H7 (cell line): ENCODE measurements around the gene RHEB. TPM values are rescaled to one million over a fixed set of nuclear protein-coding genes. Genes with fewer than 3 reads are reported as not detected.

Experiments used
- DNase-seq: peaks from one replicate; pipeline ENCODE4 v3.0.0; 2012
- H3K27me3 ChIP-seq: 2 replicates; pipeline ENCODE4 v1.6.0; 2011; ENCODE audit warnings: mild to moderate bottlenecking, low read length; ENCODE audit not compliant: control insufficient read depth, insufficient read depth
- H3K36me3 ChIP-seq: replicated peaks from 2 replicates; pipeline ENCODE4 v1.5.1; 2011; ENCODE audit warnings: low read length; ENCODE audit not compliant: control insufficient read depth, insufficient read depth
- H3K4me3 ChIP-seq: 2 replicates; pipeline ENCODE4 v1.5.1; 2011; ENCODE audit warnings: low read depth, mild to moderate bottlenecking, control low read depth, low read length, moderate library complexity; ENCODE audit not compliant: insufficient read depth
- total RNA-seq: library from RNA; depleted of rRNA; stranded (reverse); fragments of >200 nt; shearing (Covaris generic); gene quantifications from 2 replicates; pipeline ENCODE4 v1.2.3, GENCODE V29; 2014; rRNA removed

The RHEB gene
- total RNA-seq = 119 and 128 TPM in 2 replicates

- DNase-seq = peak; percentile 97
- Histone ChIP-seq H3K27me3 (no peaks in the 10 kb centered on the region), H3K36me3 (no peaks in the 10 kb centered on the region), H3K4me3 (peak within 1 kb of the TSS; percentile 65)
Measured at GRCh38 chr7:151519765-151520418, at the start of gene RHEB. Gene RHEB (minus strand): TSS chr7:151519895. CDS start chr7:151519511, 384 bp downstream.

GRCh38 chr7:151566897-151567320, 47.2 kb upstream of the RHEB start:
- H3K27me3 ChIP-seq = no peaks in the 10 kb centered on the region
- no peaks in the 10 kb centered on the region for H3K36me3 ChIP-seq
- DNase-seq = peak; percentile 66
- H3K4me3 ChIP-seq = no peak overlapping the region

GRCh38 chr7:151565541-151565940, 45.8 kb upstream of the RHEB start:
- no peak overlapping the region for H3K4me3 ChIP-seq
- no peaks in the 10 kb centered on the region for H3K27me3 ChIP-seq
- H3K36me3 ChIP-seq = no peaks in the 10 kb centered on the region
- DNase-seq = no peak

- DNase-seq = no peak
- Histone ChIP-seq H3K36me3 (peaks cover 2% of the 10 kb centered on the region), H3K4me3 (no peak overlapping the region), H3K27me3 (no peaks in the 10 kb centered on the region)
Measured at GRCh38 chr7:151560243-151560642, 40.5 kb upstream of the RHEB start.

- no peaks in the 10 kb centered on the region for H3K27me3 ChIP-seq
- peaks cover 2% of the 10 kb centered on the region for H3K36me3 ChIP-seq
- no peak for DNase-seq
- H3K4me3 ChIP-seq = no peak overlapping the region
Measured at GRCh38 chr7:151559557-151560183, 40.0 kb upstream of the RHEB start.

- no peak for DNase-seq
Measured at GRCh38 chr7:151558575-151558974, 38.9 kb upstream of the RHEB start.

GRCh38 chr7:151556592-151556991, 36.9 kb upstream of the RHEB start:
- no peak for DNase-seq
- Histone ChIP-seq H3K4me3 (no peak overlapping the region), H3K27me3 (no peaks in the 10 kb centered on the region), H3K36me3 (peaks cover 2% of the 10 kb centered on the region)

More at GRCh38 chr7:151558575-151558974, 38.9 kb upstream of the RHEB start:
- no peaks in the 10 kb centered on the region for H3K27me3 ChIP-seq
- peaks cover 2% of the 10 kb centered on the region for H3K36me3 ChIP-seq
- no peak overlapping the region for H3K4me3 ChIP-seq

- H3K27me3 ChIP-seq = no peaks in the 10 kb centered on the region
- no peak overlapping the region for H3K4me3 ChIP-seq
- peaks cover 2% of the 10 kb centered on the region for H3K36me3 ChIP-seq
- DNase-seq = peak; percentile 56
Measured at GRCh38 chr7:151553356-151553755, 33.7 kb upstream of the RHEB start.

- Histone ChIP-seq H3K36me3 (no peaks in the 10 kb centered on the region), H3K4me3 (no peak overlapping the region), H3K27me3 (no peaks in the 10 kb centered on the region)
- DNase-seq = no peak
Measured at GRCh38 chr7:151552352-151553028, 32.8 kb upstream of the RHEB start.

- DNase-seq = no peak
- no peaks in the 10 kb centered on the region for H3K36me3 ChIP-seq
- no peak overlapping the region for H3K4me3 ChIP-seq
- H3K27me3 ChIP-seq = no peaks in the 10 kb centered on the region
Measured at GRCh38 chr7:151551820-151552219, 32.1 kb upstream of the RHEB start.

GRCh38 chr7:151550656-151551286, 31.1 kb upstream of the RHEB start:
- DNase-seq = no peak
- no peaks in the 10 kb centered on the region for H3K27me3 ChIP-seq
- no peak overlapping the region for H3K4me3 ChIP-seq

GRCh38 chr7:151549644-151550043, 29.9 kb upstream of the RHEB start:
- no peak overlapping the region for H3K4me3 ChIP-seq
- DNase-seq = no peak

More at GRCh38 chr7:151550656-151551286, 31.1 kb upstream of the RHEB start:
- H3K36me3 ChIP-seq = no peaks in the 10 kb centered on the region

GRCh38 chr7:151549083-151549482, 29.4 kb upstream of the RHEB start:
- no peaks in the 10 kb centered on the region for H3K27me3 ChIP-seq
- no peaks in the 10 kb centered on the region for H3K36me3 ChIP-seq
- DNase-seq = no peak
- no peak overlapping the region for H3K4me3 ChIP-seq

More at GRCh38 chr7:151549644-151550043, 29.9 kb upstream of the RHEB start:
- no peaks in the 10 kb centered on the region for H3K27me3 ChIP-seq
- no peaks in the 10 kb centered on the region for H3K36me3 ChIP-seq

- no peaks in the 10 kb centered on the region for H3K36me3 ChIP-seq
- no peak for DNase-seq
- H3K27me3 ChIP-seq = no peaks in the 10 kb centered on the region
- H3K4me3 ChIP-seq = no peak overlapping the region
Measured at GRCh38 chr7:151544183-151544582, 24.5 kb upstream of the RHEB start.
